Fibroblast of skin of abdomen (primary cell): Measurements from ENCODE around the gene MIOS.
"Not testable (repeated sequence)": the region's sequence is repeated elsewhere in the genome, so short reads cannot be mapped to it uniquely, and the experiment has no call there.

Experiments
- DNase-seq: peaks from one replicate; pipeline ENCODE4 v3.0.0-alpha.2; 2013

The MIOS gene

DNA sequence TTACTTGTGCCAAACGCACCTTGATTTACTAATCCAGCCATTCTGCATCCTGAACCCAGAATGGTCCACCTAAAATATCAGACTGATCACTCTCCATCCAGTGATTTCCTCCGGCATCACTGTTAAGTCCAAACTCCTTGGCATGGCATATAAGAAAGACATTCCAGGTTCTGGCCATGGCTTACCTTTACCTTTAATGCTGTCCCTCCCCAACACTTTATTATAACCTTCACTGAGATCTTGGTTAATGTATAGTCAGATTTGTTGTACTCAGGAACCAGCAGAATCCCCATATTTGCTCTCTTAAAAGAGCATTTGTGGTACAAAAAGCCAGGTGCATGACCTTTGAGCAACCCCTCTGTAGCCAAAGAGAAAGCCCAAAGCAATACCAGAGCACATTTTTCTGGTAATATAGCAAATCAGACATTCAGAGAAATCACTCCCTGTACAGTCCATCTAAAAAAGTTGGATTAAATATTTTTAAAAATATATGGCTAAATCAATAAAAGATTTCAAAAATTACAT lies 84.1 kb downstream of the MIOS start:
- no peak for DNase-seq

DNA sequence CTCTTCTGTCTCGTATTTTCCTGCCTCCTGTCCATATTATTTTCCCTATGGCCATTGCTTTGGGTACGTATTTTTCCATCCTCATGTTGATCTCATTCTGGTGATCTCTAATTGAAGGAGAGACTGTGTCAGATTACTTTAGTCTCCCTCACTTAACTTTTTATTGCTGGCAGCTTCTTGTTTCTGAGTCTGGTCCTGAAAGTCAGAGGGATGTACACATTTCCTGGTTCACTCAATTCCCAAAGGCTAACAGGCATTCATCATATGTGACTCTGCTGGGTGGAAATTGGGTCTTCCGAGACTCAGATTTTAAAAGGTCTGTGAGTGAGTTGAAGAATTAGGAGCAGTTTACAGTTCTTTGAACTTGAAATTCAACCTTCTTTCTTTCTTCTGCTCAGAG lies 84.8 kb downstream of the MIOS start:
- DNase-seq: no peak

DNA sequence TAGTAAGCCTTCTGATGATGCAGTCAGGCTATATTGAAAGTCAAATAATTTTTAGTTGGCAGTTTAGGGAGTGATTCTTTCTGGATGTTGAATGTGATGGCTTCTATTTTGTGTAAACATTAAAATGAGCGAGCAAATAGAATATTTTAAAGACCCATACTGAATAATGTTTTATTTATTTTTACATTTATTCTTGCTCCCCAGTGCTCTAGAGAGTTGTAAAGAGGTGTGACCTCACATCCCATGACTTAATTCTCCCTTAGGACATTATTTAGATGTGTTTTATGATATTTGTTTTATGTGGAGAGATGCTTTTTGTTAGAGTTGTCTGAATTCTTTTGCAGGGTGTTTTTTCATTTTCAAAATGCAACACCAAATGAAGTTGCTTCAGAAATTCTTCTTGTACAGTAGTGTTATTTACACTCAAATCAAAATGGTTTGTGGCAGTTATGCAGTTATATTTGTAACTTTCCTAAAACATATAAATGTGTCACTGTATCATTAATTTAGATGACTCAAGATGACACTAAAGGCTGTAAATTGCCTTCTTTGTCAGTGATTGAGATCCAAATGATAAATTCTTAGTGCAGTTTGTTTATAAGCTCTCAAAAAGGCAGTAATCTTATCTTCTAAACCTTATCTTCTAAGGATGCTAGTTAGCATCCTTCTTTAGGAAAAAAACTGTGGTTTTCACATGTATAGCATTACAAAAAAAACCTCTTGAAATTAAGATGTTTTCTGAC lies 86.3 kb downstream of the MIOS start:
- no peak for DNase-seq

DNA sequence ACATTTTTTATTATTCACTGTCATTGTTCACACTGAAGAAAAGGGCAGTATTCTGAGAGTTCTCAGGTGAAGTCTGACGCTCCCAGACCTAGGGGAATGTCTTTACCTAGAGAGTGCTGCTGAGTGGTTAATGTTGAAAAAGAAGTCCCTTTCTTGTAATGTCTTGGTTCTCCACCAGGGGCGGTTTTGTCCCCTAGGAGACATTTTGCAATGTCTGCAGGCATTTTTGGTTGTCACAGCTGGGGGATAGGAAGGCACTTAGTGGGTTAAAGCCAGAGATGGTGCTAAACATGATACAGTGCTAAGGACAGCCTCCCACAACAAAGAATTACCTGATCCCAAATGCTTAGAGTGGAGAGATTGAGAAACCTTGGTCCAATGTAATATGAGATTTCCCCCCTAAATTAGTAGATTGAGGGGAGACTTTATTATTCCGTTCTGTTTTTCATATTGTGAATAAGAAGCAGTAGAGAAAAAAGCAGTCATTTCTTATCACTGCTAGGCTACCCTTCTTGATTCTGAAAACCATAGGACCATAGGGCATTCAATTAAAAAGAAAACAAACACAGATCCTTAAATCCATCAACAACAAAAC lies 87.0 kb downstream of the MIOS start:
- no peak for DNase-seq

DNA sequence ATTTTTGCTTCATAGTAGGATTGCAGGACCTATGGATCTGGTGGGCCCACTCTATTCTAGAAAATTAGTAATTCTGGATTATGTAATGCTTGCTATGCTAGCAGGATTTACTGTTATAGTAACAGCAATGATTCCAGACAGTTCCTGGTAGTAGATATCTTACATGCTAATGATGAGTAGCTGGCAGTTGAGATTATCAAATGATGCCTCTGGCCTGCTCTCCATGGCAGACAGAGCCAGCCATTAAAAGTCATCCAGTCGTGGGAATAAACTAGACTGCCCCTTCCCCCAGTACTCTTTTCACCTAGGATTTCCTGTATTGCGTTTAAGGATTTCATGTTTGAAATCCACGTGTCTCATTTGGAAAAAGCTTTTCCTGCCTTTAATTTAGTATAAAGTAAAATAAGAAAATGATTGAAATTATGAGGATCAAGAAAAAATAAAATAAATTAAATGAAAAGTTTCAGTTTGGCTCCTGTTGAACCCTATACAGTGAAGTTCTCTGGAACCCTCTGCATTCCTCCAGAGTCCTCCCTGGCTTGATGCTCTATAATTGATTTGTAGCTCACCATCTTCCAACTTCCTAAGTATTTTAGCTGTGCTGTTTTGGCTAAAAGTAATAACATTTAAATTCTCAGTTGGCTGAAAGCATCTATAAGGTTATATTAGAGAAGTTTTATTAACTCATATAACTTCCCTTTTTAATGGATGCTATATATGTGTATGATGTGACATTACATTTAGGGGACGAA lies 88.5 kb downstream of the MIOS start:
- no peak for DNase-seq

DNA sequence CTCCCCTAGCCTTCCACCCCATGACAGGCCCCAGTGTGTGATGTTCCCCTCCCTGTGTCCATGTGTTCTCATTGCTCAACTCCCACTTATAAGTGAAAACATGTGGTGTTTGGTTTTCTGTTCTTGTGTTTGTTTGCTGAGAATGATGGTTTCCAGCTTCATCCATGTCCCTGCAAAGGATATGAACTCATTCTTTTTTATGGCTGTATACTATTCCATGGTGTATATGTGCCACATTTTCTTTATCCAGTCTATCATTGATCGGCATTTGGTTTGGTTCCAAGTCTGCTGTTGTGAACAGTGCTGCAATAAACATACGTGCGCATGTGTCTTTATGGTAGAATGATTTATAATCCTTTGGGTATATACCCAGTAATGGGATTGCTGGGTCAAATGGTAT lies 89.8 kb downstream of the MIOS start:
- DNase-seq: not testable (repeated sequence)
